Mucosa of descending colon (tissue), 3 donors: ENCODE measurements around the gene ANKRD33B. TPM values are rescaled to one million over a fixed set of nuclear protein-coding genes. Genes with fewer than 3 reads are reported as not detected.

ENCODE experiments used
- ATAC-seq: fragments of 200-7000 bp; cut with Tn5 transposase; one replicate; pipeline ENCODE4 v1.9.1; 2020; ENCODE audit warnings: mild to moderate bottlenecking, moderate library complexity
- DNase-seq, 3 donors: peaks; one replicate each; pipeline ENCODE4 v3.0.0-alpha.2; 2020
- H3K36me3 ChIP-seq: fragments of 200-600 bp; one replicate; pipeline ENCODE4 v1.8.0; 2021; ENCODE audit warnings: low read depth, mild to moderate bottlenecking
- H3K4me1 ChIP-seq: fragments of 200-600 bp; one replicate; pipeline ENCODE4 v1.8.0; 2021; ENCODE audit warnings: low read depth, mild to moderate bottlenecking
- H3K4me3 ChIP-seq: fragments of 200-600 bp; one replicate; pipeline ENCODE4 v1.8.0; 2021; ENCODE audit warnings: mild to moderate bottlenecking
- H3K9me3 ChIP-seq: fragments of 200-600 bp; one replicate; pipeline ENCODE4 v1.8.0; 2021; ENCODE audit warnings: mild to moderate bottlenecking
- intact Hi-C, 2 donors: fragments of 100-400 bp; cut with DNase I in 1 of 2; cut with micrococcal nuclease in 1 of 2; formaldehyde crosslinking; loops; one replicate each; pipeline versions ENCODE4 v1.11.0 to v1.11.1; 2022; cut with DNase I, micrococcal nuclease
- total RNA-seq, 3 donors: library from RNA; stranded (reverse); fragmentation: NEBNext Ultra II Directional in 2 of 3; extraction: Animal tissue kit (Norgen Biotek cat#: 25700) in 2 of 3; gene quantifications; one replicate each; pipeline versions ENCODE4 v1.2.1 to v1.2.4, GENCODE V29; 2021 to 2023
- TF ChIP-seq, protein P1 (sequence below): fragments of 200-600 bp; IDR thresholded peaks from one replicate; pipeline ENCODE4 v1.8.0; 2022; ENCODE audit warnings: antibody characterized with exemption, mild to moderate bottlenecking
- donor health status: DM: no; HTN: no; CAD: no; lungs with moderate emphysema.
- donor health status: DM: no; HTN: no; CAD: no.
- donor health status: DM: no; HTN: yes; CAD: no.

The ANKRD33B gene
- total RNA-seq, 3 donors from 2014 or later = 0.96 to 3.3 (median 1.7) TPM

DNA sequence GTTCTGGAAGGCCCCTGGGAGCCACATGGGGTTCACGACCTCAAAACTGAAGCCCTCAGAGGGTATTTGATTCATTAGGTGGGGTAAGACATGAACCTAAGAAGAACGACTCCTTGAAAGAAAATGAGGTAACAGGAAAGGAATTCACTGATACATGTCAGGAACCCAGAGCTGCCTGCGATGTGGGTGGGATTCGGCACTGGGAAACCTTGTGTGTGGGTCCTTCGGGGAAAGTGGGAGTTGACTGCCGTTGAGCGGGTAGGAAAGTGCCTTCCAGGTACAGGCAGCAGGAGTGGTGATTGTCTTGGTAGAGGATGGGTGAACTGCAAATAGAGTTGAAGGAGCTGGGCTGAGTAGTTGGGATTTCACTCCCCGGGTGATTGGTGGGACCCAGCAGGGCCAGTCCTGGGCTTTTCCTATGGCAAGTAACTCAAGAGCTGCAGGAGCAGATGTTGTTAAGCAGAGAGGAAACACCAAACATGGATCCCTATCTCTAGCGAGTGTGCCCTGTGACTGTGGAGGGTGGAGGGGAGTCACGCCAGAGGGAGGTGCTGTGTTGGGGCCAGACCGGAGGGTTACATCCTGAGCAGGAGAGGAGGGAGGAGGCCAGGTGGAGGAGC, 30.8 kb downstream of the ANKRD33B start:
- H3K4me1 ChIP-seq = no peaks in the 10 kb centered on the region
- H3K4me3 ChIP-seq = no peak overlapping the region
- TF ChIP-seq, protein P1, sequence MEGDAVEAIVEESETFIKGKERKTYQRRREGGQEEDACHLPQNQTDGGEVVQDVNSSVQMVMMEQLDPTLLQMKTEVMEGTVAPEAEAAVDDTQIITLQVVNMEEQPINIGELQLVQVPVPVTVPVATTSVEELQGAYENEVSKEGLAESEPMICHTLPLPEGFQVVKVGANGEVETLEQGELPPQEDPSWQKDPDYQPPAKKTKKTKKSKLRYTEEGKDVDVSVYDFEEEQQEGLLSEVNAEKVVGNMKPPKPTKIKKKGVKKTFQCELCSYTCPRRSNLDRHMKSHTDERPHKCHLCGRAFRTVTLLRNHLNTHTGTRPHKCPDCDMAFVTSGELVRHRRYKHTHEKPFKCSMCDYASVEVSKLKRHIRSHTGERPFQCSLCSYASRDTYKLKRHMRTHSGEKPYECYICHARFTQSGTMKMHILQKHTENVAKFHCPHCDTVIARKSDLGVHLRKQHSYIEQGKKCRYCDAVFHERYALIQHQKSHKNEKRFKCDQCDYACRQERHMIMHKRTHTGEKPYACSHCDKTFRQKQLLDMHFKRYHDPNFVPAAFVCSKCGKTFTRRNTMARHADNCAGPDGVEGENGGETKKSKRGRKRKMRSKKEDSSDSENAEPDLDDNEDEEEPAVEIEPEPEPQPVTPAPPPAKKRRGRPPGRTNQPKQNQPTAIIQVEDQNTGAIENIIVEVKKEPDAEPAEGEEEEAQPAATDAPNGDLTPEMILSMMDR = no peak
- ATAC-seq = no peak
- intact Hi-C loops = no loop called here
- no peaks in the 10 kb centered on the region for H3K36me3 ChIP-seq
- no peak for DNase-seq
- no peaks in the 10 kb centered on the region for H3K9me3 ChIP-seq

DNA sequence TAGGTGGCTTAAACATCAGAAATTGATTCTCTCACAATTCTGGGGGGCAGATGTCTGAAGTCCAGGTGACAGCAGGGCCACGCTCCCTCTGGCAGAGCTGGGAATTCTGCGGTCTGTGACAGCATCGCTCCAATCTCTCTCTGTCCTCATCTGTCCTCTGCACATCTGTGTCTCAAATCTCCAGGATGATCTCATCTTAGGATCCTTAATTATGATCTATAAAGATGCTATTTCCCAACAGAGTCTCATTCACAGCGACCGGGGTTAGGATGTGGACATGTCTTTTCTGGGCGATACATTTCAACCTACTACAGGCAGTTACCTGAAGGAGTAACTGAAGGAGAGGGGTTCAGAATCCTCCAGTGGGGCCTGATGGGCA, 31.4 kb downstream of the ANKRD33B start:
- DNase-seq (no peak), ATAC-seq (peak; percentile 17)
- TF ChIP-seq, protein P1 = no peak
- Histone ChIP-seq H3K4me3 (no peak overlapping the region), H3K36me3 (no peaks in the 10 kb centered on the region), H3K9me3 (no peaks in the 10 kb centered on the region), H3K4me1 (no peaks in the 10 kb centered on the region)
- intact Hi-C loops = no loop called here

GRCh38 chr5:10595672-10596309, 31.9 kb downstream of the ANKRD33B start:
- Histone ChIP-seq H3K4me3 (no peak overlapping the region), H3K36me3 (no peaks in the 10 kb centered on the region), H3K4me1 (no peaks in the 10 kb centered on the region), H3K9me3 (no peaks in the 10 kb centered on the region)
- DNase-seq (peak in 1 of 3 donors; percentile 35), ATAC-seq (peak; percentile 86)
- TF ChIP-seq, protein P1 = no peak
- intact Hi-C loops = no loop called here

DNA sequence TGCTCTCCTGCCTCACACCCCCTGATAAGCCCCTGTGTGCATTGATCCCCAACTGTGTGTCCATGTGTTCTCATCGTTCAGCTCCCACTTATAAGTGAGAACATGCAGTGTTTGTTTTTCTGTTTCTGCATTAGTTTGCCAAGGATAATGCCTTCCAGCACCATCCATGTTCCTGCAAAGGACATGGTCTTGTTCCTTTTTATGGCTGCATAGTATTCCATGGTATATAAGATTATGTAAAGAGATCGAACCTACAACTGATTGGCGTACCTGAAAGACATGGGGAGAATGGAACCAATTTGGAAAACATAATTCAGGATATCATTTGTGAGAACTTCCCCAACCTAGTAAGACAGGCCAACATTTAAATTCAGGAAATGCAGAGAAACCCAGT, 32.4 kb downstream of the ANKRD33B start:
- Histone ChIP-seq H3K36me3 (no peaks in the 10 kb centered on the region), H3K4me1 (peaks cover 4% of the 10 kb centered on the region), H3K4me3 (no peak overlapping the region), H3K9me3 (no peaks in the 10 kb centered on the region)
- intact Hi-C loops = no loop called here
- no peak for DNase-seq
- TF ChIP-seq, protein P1 = no peak
- ATAC-seq = no peak

- H3K36me3 ChIP-seq = no peaks in the 10 kb centered on the region
- H3K9me3 ChIP-seq = no peaks in the 10 kb centered on the region
- no peak for ATAC-seq
- DNase-seq = no peak
- intact Hi-C loops = no loop called here
- TF ChIP-seq, protein P1 = no peak
- no peak overlapping the region for H3K4me3 ChIP-seq
- peaks cover 10% of the 10 kb centered on the region for H3K4me1 ChIP-seq
Observed at GRCh38 chr5:10596886-10597451, 33.1 kb downstream of the ANKRD33B start.
